NCI-H446 treated with DMSO at 0.1 percent for 48 hours (cell line): Measurements from ENCODE around the gene IGFN1.

Experiments
- DNase-seq: peaks from one replicate; lab custom pipeline; 2025; lab: John Stamatoyannopoulos, UW

The IGFN1 gene

DNA sequence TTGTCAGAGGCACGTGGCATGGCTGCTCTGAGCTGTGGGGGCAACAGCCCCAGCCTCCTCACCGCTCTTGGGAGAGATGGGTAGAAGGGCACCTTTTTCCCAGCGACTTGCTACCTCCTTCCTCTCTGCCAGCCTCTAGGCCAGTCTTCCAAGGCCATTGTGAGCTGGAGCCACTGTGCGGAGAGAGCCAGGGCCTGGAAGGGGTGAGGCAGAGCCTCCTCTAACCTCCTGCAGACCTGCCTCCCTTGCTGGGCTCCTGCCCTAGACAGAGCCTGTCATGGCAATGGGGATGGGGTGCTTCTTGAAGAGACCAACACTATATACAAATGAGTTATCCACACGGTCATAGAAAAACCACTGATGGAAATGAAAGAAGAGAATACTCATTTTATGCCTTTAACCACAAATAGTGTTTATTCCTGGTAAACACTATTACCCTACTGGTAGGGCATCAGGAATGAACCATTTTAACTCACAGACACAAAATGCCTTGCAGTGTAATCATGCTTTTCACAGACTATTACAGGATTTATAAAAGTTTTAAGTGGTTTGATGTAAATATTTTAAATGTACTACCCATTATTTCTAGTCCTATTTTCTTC, 5.0 kb upstream of the IGFN1 start:
- no peak for DNase-seq

DNA sequence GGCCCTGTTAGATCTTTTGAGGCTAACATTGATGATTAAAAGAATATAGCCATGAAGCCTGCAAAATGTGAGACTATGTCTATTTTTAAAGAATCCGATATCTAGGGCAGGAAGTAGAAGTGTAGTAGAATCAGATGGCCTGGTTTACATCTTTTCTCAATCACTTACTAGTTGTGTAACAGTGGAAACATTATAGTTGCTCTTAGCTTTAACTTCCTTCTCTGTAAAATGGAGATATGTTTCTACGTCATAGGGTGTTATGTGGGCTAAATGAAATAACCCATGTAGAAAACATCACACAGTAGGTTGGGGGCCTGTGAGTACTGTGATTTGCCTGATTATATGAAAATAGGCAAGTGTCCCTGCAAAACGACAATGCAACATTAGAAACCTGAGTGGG, 4.4 kb upstream of the IGFN1 start:
- no peak for DNase-seq

DNA sequence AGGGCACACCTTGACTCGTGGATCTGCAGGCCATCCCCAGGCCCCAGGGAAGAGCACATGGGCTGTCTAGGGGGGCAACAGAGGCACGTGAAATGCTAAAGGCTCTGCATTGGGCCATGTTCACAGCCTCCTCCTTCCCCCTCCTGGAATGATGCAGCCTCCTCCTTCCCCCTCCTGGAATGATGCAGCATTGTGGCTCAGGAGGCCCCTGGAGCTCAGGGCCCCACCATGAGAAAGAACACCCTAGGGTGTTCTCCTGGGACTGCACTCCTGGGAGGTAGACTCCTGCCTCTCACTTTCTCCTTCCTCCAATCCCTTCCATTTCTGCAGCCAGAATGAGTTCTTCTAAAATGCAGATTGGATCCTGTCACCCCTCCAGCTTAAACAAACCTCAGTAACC, 1.5 kb upstream of the IGFN1 start:
- DNase-seq: no peak

DNA sequence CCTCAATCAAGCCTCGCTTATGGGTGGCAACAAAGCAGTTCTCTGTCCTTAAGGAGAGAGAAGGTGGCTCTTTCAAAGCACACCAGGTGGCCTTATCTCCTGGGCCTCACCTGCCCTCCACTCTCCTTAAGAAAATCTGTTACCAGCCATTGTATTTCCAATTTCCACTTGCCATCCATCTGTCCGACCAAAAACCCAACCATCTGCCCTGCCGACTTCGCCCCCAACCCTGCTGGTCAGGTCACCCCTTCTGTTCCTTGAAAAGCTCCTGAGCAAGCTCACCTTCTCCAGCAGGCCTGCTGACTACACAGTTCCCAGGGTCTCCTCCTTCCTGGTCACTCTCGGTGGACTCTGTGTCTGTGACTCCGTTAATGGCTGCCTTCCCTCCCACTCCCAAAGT, 619 bp upstream of the IGFN1 start:
- DNase-seq: no peak

DNA sequence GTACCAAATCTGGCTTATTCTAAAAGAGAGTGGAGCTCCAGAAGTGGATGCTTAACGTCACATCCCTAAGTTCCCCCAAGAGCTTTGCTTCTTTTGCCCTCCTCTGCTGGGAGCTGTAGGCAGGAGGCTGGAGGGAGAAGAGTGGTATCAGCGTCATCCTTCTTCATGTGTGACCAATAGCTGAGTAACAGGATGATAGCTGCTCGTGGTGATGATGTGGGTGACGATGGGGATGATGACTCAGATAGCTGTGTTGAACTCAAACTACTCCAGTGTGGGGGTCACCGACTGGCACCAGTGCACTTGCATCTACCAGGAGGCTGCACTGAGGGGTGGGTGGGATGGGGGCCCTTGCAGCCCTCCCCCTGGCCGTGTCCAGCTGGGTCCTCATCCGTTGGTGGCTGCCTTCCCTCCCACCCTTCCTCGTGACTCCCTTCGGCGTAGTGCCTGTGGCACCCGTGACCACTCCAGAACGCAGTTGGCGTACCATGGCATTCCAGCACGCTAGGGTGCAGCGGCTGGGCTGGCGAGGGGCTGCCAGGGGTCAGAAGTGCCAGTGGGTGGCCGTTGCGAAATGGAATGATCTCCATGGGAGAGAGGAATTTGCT, 1.1 kb downstream of the IGFN1 start:
- no peak for DNase-seq

DNA sequence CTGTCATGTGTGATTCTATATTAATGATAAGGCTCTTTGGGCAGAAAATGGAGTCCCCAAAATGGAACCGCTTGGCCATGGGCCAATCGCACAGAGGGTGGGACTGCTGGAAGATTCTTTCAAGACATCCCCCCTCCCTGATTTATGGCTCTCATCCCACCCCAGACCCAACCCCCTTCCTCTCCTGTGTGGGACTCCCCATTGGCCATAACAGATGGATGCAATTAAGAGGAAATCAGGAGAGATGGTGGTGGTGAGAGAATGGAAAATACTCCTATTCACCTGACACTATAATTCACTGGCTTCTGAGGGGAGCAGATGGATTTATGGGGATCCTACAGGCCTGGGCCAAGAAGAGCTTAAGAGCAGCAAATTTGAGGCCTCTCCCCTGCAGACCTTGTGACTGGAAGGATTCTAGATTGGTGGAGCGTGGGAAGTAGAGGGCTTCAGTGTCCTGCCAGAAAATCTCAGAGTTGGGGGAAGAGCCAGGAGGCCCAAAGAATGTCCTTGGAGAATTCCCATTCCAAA, 1.7 kb downstream of the IGFN1 start:
- DNase-seq: no peak

DNA sequence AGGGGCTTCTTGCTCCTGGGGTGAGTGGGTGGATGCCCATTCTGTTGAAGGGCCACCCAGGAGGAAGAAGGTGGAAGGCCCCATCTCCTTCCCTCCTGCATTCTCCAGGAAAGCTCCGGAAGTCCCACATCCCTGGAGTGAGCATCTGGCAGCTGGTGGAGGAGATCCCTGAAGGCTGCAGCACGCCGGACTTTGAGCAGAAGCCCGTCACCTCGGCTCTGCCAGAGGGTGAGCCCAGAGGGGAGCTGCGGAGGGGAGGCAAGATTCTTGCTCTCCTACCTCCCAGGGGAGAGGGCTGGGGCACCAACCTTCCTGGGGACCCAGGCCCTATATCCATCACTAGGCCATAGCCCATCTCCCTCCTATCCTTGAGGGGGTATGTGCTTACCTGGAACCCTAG, 3.4 kb downstream of the IGFN1 start:
- DNase-seq: no peak

DNA sequence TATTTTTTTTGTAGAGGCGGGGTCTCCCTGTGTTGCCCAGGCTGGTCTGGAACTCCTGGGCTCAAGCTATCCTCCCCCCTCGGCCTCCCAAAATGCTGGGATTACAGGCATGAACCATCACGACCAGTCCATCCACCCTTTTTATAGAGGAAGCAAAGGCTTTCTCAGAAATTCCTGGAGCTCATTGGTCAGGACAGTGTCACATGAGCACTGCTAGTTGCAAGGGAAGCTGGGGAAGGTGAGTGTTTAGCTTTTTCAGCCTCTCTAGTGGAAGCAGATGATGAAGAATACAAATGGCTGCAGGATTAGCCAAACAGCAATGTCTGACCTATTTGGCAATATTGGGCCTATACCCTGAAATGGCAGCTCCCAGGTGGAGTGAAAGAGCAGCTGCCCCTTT, 8.0 kb downstream of the IGFN1 start:
- no peak for DNase-seq

DNA sequence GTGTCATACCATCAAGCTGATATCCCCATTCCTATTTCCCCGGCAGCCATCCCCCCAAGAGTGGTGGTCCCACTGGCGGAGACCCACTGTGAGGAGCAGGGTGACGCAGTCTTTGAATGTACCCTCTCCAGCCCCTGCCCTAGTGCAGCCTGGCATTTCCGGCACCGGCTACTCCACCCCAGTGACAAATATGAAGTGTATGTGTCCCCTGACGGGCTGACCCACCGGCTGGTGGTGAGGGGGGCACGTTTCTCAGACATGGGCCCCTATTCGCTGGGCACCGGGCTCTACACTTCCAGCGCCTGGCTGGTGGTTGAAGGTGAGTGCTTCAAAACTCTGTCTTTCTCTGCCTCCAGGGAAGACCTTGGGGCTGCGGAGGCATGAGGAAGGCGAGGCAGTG, 14.4 kb downstream of the IGFN1 start:
- no peak for DNase-seq

DNA sequence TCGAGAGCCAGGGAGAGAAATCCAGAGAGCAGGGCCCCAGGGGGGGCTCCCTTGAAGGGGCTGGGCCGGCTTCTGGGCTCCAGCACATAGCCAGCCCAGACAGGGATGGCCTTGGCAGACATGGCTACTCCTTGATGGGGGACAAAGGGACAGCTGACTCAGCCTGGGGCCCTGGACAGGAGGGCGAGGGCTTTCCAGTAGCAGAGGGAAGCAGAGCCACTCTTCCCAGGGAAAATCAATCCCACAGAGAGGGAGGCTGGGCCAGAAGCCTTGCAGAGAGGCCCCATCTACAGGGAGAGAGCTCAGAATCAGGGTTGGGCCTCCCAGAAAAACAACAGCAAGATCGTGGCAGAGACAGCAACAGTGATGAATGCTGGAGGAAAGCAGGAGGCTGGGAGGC, 15.6 kb downstream of the IGFN1 start:
- DNase-seq: no peak

DNA sequence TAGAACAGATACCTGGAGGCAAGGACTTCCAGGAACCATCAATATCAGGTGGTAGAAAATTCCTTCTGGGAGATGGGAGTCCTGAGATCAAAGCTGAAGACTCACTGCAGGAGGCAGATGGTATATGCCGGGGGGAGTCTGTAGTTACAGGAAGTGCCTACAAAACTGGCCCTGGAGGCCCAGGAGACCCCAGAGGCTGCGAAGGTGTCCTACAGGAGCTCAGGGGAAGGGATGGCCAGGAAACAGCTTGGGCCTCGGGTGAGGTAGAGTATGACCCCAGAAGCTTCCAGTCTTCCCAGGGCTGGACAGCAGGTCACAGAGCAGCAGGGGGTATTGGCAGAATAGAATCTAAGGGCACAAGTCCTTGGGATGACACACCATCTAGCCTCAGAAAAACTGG, 16.4 kb downstream of the IGFN1 start:
- no peak for DNase-seq

DNA sequence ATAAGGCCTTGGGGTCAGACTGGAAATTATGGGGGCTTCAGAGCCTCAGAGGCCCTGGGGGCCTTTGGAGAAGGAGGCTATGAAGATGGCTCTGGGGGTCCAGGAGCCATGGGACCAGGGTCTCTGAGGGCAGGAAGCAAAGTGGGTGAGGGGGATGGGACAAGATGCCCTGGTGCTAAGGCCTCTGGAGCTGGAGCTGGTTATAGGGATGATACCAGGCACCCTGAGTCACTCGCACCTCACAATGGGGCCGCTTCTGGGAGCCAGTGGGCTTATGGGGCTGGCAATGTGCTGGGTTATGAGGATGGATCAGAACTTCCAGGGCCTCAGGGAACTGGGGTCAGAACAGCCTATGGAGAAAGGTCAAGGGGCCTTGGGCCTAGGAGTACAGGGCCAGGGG, 17.6 kb downstream of the IGFN1 start:
- DNase-seq: no peak

DNA sequence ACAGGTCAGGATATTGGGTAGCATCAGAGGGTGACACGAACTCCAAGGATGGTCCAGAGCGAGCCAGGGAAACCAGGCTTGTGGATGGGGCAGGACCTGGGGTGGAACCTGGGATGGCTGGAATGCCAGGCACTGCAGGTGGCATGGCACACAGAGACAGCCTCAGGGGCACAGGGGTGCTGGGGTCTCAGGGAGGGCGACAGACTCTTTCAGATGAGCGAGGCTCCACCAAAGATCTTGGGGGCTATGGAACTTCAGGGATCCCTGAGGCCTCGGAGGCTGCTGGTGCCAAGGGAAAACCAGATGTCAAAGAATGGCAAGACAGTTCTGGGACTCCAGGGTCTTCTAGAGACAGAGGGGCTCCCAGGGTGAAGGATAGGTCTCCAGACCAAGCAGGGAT, 21.4 kb downstream of the IGFN1 start:
- no peak for DNase-seq

DNA sequence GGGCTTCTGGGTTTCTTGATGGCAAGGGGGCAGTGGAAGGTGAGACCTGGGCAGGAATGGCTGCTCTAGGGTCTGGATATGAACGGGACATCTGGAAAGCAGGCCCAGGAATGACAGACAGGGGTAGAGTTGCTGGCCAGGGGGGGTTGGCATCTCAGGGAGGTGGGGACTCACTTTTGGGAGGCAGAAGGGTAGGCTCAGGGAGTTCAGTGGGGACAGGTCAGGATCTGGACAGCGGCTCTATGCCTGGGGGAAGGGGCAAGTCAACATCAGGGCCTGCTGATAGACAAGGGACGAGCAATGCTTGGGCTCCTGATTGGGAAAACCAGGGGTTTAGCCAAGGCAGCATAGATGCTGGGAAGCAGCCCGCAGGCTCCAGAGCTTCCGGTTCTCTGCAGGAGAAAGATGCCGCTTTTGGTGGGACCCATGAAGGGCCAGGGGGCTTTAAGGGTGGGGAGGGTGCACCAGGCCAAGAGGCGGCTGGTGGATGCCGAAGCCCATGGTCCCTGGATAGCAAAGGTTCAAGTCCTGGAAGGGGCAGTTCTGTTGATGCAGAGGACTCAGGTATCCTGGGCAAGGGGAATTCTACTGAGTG, 21.9 kb downstream of the IGFN1 start:
- DNase-seq: no peak

DNA sequence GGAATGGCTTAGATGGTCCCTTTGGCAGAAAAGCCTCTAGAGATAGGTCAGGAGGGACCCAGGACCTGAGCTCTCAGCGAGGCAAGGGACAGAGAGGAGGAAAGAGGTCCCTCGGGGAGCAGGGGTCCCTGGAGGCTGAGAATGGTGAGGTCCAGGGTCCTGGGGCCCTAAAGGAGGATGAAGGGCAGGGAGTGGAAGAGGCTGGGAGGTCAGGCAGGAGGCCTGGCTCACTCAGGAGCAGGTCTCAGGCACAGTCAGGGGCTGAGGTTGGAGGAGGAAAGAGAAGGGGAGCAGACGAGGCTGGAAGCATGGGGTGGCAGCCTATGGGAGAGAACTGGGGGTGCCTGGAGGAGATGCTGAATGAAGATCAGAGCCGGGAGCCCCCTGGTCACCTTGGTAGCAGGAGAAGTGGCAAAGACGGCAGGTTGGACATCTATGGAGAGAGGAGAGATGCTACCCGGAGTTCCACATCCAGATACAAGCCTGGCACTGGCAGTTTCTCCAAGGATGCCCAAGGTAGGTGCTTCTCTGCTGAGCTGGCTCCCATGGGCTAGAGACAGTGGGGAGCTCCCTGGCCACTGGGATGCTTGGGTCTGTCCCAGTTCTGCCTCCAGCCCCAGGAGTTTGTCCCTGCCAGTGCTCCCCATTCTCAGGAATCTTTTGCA, 22.6 kb downstream of the IGFN1 start:
- DNase-seq: no peak

DNA sequence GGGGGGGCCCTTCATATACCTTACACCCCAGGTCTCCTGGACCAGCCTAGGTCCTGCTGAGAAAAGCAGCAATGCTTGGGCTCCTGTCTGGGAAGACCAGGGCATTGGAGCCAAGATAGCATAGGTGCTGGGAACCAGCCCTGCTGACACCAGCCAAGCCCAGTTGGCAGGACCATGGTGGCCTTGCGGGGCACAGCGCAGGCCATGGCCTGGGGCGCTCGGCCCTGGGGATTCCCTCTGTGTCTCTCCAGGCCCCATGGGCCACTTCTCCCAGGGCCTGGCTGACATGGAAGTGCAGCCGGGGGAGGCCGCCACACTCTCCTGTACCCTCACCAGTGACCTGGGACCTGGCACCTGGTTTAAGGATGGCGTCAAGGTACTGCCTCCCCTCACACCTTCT, 23.3 kb downstream of the IGFN1 start:
- no peak for DNase-seq

DNA sequence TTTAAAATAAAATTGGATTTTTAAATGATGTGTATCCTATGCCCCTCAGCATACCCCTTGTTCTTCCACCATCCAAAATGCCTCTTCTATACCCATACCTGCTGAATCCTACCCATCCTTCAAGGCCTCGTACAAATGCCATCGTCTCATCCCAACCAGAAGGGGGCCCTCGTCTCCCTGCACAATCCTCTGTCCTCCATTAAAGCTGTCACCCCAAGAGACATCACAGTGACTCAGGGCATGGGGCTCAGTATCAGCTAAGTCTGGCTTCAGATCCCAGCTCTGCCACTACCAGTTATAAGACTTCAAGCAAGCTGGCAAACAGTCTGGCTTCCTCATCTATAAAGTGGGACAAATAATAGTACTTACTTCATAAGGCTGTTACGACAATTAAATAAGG, 23.8 kb downstream of the IGFN1 start:
- no peak for DNase-seq

DNA sequence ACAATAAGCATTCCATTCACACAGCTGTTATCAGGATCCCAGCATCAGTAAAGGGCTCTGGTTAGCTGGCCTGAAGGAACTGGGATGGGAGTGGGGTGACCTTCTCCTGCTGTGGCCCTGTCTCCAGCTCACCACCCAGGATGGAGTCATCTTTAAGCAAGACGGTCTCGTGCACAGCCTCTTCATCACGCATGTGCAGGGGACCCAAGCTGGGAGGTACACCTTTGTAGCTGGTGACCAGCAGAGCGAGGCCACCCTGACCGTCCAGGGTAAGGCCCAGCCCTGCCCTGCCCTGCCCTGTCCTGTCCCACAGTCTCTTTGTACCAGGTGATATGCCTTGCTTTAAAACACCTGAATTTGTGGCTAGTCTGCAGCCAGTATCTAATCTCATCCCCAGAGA, 24.3 kb downstream of the IGFN1 start:
- no peak for DNase-seq

DNA sequence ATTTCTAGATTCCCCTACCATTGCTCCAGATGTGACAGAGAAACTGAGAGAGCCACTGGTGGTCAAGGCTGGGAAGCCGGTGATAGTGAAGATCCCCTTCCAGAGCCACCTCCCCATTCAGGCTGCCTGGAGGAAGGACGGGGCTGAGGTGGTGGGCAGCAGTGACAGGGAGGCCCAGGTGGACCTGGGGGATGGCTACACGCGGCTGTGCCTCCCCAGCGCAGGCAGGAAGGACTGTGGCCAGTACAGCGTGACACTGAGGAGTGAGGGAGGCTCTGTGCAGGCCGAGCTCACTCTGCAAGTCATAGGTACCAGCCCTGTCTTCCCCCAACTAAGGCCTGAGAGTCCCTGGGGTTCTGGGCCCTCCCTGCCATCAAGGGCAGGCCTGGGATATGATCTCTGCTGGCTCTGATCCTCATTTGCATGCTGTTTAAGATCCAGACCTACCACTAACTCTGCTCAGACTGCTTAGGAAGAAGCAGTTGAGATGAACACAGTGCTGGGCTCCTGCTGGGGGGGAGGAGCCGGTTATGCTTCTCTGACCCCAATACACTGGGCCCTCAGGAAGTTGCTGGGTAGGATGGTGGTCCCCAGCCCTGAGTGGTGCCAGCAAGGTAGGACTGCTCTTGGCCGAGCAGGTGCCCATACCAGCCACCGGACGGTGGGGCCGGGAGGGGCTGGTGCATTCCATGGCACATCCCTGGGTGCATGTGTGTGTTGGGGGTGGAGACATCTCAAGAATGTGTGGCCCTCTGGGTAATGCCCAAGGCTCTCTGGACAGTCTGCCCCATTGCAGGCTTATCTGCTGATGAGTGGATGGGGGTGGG, 25.1 kb downstream of the IGFN1 start:
- DNase-seq: no peak

DNA sequence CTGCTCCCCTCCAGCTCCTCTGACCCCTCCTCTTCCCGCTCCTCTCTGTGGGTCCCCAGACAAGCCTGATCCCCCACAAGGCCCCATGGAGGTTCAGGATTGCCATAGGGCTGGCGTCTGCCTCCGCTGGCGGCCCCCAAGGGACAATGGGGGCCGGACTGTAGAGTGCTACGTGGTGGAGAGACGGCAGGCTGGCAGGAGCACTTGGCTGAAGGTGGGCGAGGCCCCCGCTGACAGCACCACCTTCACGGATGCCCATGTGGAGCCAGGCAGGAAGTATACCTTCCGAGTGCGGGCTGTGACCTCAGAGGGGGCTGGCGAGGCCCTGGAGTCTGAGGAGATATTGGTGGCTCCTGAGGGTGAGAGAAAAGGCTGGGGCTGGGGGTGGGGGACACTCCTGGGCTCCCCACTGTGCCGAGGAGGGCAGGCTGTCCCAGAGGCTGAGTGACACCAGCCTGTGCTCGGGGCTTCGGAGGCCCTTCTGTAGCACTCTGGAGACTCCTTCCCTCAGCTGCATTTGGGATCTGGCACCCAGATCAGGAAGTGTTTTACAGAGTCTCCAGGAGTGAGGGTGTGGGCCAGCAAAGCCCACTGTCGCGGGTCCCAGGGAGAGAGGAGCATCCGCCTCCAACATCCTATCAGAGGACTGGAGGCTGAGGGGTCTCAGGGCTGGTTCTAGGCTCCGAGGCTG, 25.9 kb downstream of the IGFN1 start:
- DNase-seq: no peak

DNA sequence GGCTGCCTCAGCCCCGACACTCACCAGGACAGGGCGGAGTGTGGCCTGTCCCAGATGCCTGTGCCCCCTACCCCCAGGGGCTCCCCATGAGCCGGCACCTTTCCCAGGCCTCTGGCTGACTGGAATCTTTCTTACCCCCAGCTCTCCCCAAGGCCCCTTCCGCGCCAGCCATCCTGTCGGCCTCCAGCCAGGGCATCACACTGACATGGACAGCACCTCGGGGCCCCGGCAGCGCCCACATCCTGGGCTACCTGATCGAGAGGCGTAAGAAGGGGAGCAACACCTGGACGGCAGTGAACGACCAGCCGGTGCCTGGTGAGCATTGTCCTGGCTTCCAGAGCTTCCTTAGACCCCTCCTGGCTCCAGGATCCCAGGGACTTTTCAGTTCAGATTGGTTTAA, 26.5 kb downstream of the IGFN1 start:
- no peak for DNase-seq

DNA sequence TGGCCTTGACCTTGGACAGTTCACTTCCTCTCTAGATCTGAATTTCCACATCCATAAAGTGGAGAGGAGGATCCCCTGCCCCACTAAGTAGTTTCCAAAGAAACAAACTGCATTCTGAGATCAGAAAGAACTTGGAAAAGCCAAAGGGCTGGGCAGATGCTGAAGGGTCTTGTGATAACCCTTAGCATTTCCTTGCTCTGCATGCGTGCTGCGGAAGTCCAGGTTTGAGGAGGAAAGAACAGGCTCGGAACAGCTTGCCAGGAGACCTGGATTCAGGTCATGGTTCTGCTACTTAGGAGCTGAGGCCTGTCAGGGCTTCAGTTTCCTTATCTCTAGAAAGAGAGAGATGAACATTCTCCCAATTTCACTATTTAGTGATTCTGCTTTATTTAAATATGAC, 27.2 kb downstream of the IGFN1 start:
- no peak for DNase-seq
